Measurements from ENCODE around the gene SAG.
"Not testable (repeated sequence)": the region's sequence is repeated elsewhere in the genome, so short reads cannot be mapped to it uniquely, and the experiment has no call there.

Gene SAG

GRCh38 chr2:233358947-233359346 lies 51.3 kb downstream of the SAG start:
- no peak for FAIRE-seq

- FAIRE-seq: no peak
These were observed 52.2 kb downstream of the SAG start for GRCh38 chr2:233359823-233360222.

- FAIRE-seq: no peak
These were observed 53.2 kb downstream of the SAG start for GRCh38 chr2:233360771-233361176.

- FAIRE-seq: no peak
These were observed 53.7 kb downstream of the SAG start for GRCh38 chr2:233361297-233361696.

GRCh38 chr2:233362742-233363141 lies 55.1 kb downstream of the SAG start:
- no peak for FAIRE-seq

GRCh38 chr2:233363744-233364235 lies 56.2 kb downstream of the SAG start:
- FAIRE-seq: no peak

- no peak for FAIRE-seq
These were observed 58.4 kb downstream of the SAG start for GRCh38 chr2:233365861-233366520.

- FAIRE-seq: no peak
These were observed 60.0 kb downstream of the SAG start for GRCh38 chr2:233367586-233367985.

- FAIRE-seq: no peak
These were observed 61.1 kb downstream of the SAG start for GRCh38 chr2:233368756-233369155.

GRCh38 chr2:233369462-233369861 lies 61.8 kb downstream of the SAG start:
- FAIRE-seq: no peak

GRCh38 chr2:233369897-233370685 lies 62.5 kb downstream of the SAG start:
- no peak for FAIRE-seq

- no peak for FAIRE-seq
These were observed 64.0 kb downstream of the SAG start for GRCh38 chr2:233371641-233372040.

- no peak for FAIRE-seq
These were observed 65.2 kb downstream of the SAG start for GRCh38 chr2:233372855-233373254.

GRCh38 chr2:233373316-233373715 lies 65.7 kb downstream of the SAG start:
- no peak for FAIRE-seq

GRCh38 chr2:233374776-233375175 lies 67.2 kb downstream of the SAG start:
- FAIRE-seq: not testable (repeated sequence)

- FAIRE-seq: no peak
These were observed 68.1 kb downstream of the SAG start for GRCh38 chr2:233375490-233376314.

- FAIRE-seq: no peak
These were observed 71.4 kb downstream of the SAG start for GRCh38 chr2:233379034-233379433.

GRCh38 chr2:233379441-233379840 lies 71.8 kb downstream of the SAG start:
- no peak for FAIRE-seq

GRCh38 chr2:233380132-233380895 lies 72.7 kb downstream of the SAG start:
- FAIRE-seq: no peak

- no peak for FAIRE-seq
These were observed 73.5 kb downstream of the SAG start for GRCh38 chr2:233380995-233381637.

GRCh38 chr2:233381638-233381995 lies 74.0 kb downstream of the SAG start:
- FAIRE-seq: no peak

GRCh38 chr2:233384015-233384414 lies 76.4 kb downstream of the SAG start:
- no peak for FAIRE-seq

All from G401.6 (cell line).